Epidermal melanocyte (primary cell): ENCODE results near the gene NSD2.
"Not testable (repeated sequence)": the region's sequence is repeated elsewhere in the genome, so short reads cannot be mapped to it uniquely, and the experiment has no call there.

Source experiments
- DNase-seq: peaks from one replicate; pipeline ENCODE4 v3.0.0; 2011; ENCODE audit warnings: low spot score; ENCODE audit not compliant: insufficient read length

The NSD2 gene

DNA sequence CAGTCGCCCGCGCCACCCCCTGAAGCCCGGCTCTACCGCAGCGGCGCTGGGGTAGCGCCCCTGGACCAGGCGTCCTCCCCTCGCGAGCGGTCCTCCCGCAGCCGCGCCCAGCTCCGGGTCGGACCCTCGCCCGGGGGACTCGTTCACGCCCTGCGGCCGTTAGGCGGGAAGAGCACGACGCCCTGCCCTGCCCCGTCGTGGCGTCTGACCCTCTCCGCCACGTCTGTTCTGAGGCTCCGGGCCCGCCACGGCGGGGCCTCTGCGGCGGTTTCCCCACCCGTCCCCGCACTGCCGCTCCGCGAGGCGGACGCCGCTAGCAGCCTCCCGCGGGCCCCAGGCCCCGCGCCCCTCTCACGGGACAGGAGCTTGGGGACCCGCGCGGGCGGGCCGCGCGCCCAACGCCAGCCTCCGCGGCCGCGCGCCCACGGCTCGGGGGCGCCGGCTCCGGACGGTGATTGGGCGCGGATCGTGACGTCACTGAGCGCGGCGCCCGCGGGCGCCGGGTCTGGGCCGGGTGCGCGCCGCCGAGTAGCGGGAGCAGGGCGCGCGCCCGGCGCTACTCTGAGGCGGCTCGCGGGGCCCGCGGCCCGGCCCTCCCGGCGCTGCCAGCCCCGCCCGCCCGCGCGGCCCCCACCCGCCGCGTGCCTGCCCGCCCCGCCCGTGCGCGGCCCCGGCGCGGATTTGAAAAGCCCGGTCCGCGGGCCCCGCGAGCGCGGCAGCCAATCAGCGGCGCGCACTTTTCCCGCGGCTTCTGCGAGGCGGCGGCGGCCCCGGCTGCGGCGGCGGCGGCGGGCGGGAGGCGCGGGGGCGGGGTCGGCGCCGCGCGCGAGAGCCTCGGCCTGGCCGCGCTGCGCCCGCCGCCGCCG lies at the start of gene NSD2:
NSD2 (plus strand) TSS at position 816 of the 866 bp plus-strand sequence. CDS start 29,262 bp downstream, outside the sequence.
- peak; percentile 91 for DNase-seq

- no peak for DNase-seq
Measured at GRCh38 chr4:1821679-1822567, 49.3 kb upstream of the NSD2 start.

GRCh38 chr4:1822568-1823544 lies 48.3 kb upstream of the NSD2 start:
- DNase-seq: peak; percentile 6

GRCh38 chr4:1823545-1823932 lies 47.7 kb upstream of the NSD2 start:
- peak; percentile 9 for DNase-seq

GRCh38 chr4:1824746-1825145 lies 46.4 kb upstream of the NSD2 start:
- DNase-seq: no peak

DNA sequence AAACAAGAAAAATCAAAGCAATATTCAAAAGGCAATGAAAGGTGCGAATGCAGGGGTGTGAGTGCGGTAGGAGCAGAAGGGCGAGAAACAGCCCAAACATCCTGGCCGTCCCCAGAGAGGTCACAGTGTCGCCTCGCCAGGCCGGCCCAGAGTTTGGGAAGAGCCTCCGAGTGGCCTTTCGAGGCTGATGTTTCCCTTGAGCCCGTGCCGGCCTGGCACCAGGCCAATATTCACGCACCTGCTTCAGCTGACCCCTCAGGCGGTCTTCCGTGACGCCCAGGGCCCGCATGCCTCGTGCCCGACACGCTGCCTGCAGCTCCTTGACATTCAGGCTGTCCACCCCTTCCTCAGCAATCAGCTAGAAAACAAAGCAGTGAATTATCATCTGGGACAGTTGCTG lies 45.9 kb upstream of the NSD2 start:
- DNase-seq: peak; percentile 10

GRCh38 chr4:1826531-1827350 lies 44.5 kb upstream of the NSD2 start:
- peak; percentile 12 for DNase-seq

DNA sequence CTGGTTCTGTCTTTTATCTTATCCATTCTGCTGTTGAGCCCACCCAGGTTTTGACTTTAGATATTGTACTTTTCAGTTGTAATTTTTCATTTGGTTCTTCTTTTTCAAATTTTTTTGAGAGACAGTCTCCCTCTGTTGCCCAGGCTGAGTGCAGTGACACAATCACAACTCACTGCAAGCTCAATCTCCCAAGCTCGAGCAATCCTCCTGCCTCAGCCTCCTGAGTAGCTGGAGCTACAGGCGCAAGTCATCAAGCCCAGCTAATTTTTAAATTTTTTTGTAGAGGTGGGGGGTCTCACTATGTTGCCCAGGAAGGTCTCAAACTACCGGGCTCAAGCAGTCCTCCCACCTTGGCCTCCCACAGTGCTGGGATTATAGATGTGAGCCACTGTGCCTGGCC lies 41.0 kb upstream of the NSD2 start:
- DNase-seq: no peak

DNA sequence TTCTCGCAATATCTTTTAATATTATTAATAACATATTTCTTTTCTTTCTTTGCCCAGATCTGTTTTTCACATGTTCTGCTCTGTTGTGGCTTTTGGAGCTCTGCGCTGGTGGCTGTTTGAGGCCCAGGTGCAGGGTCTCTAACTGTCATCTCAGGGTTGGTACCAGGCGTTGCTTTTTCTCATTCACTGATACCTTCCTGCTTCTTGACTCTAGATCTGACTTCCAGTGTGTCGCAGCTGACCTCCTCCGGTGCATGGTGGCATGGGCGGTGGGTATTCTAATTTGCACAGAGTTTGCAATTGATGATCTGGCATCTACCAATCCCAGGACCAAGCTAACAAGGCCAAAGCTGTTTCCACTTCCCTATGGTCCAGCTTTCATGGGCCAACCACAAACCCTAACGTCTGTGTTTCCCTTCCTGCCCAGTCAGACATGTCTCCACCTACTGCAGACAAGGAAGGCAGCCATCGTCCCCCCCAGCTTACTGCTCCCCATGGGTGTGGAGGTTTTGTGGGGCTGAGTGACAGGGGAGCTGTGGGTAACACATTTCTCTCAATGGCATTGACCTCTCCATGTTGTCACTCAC lies 40.5 kb upstream of the NSD2 start:
- no peak for DNase-seq

GRCh38 chr4:1831331-1831730 lies 39.9 kb upstream of the NSD2 start:
- no peak for DNase-seq

DNA sequence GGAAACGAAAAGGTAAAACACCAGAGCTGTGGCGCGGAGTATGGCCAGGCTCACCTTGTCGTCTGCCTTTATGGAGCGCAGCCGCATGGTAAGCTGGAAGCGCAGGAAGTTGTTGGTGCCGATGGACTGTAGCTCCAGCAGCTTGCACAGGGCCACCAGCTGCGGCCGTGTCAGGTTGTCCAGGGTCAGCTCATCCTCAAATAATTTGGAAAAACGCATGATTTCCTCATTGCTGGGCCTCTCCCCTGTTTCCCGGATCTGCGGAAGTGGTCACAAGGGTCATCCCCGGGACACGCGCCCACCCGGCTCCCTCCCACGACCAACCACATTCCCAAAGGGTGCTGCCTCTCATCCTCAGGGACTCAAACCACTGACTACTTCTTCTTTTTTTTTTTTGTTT lies 38.5 kb upstream of the NSD2 start:
- no peak for DNase-seq

GRCh38 chr4:1833307-1834046 lies 37.7 kb upstream of the NSD2 start:
- no peak for DNase-seq

DNA sequence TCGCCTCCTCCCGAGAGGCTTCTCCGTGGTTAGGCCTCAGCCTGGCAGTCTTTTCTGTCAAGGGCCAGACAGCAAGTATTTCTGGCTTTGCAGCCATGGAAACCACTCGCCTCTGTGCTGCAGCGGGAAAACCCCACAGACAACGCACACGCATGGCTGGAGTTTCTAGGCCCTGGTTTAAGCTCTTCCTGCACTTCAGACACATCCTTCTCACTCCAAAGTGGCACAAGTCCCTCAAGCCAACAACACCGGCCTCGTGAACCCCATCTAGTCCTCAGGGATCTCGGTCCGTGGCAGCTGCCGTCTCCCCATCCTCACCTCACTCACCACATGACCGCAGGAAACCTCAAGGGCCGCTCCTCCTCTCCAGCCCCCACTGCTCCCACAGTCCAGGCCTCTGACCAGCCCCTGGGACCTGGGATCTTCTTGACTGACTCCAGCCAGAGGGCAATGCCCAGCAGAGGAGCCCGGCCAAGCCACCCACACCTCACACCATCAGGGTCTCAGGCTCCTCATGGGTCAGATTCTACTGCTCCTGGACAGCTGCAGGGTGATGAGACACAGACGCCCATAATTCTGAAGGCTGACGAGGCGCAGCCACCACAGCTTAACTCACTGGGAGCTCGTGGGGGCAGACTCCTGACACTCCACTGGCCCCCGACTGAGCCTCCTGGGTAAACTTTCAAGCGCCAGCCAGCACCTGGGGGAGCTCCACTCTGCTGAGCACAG lies 37.0 kb upstream of the NSD2 start:
- DNase-seq: no peak

DNA sequence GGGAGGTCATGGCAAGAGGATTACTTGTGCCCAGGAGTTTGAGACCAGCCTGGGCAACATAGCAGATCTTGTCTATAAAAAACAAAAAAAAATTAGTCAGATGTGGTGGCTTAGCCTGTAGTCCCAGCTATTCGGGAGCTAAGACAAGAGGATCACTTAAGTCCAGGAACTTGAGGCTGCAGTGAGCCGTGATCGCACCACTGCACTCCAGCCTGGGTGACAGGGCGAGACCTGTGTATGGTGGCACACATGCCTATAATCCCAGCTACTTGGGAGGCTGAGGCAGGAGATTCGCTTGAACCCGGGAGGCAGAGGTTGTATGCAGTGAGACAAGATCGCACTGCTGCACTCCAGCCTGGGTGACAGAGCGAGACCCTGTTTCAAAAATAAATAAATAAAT lies 35.4 kb upstream of the NSD2 start:
- not testable (repeated sequence) for DNase-seq

DNA sequence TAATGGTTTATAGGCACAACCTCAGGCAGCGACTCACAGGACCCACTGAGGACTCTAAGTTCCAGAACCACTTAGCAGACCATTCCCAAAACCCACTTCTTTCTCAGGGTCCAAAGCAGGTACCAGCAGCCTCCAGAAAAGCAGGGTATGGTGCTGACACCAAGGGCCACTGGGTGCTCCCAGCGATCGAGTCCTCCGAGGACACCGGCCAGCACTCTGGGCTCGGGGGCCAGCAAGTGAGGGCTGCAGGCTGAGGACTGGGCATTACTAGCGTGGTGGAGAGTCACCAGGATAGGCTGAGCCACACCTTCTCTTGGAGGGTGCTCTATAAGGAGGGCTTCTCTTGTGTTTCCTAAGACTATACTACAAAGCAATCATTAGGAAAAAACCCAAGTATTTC lies 34.5 kb upstream of the NSD2 start:
- no peak for DNase-seq

GRCh38 chr4:1837069-1837468 lies 34.1 kb upstream of the NSD2 start:
- DNase-seq: no peak

DNA sequence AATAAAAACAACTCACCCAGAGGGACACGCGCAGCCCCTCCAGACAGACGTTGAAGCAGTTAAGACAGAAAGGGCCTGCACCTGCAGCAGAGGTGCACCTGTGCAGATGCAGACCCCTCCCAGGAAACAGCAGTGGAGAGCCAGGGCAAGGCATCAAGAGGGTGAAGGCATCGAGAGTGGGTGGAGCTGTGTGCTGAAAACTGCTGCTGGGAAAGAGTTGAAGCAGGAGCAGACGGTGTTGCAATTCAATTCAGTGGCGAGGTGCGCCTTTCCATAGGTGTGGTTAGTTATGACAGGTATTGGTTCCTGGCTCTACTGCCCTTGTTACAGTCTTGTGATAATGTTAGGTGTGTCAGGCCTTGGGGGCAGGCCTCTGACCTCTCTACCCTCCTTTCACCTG lies 31.9 kb upstream of the NSD2 start:
- no peak for DNase-seq

- no peak for DNase-seq
Measured at GRCh38 chr4:1841201-1841886, 29.8 kb upstream of the NSD2 start.
